Liver (tissue), 3 donors: Measurements from ENCODE around the gene YBEY.

Source experiments
- FOXA1 ChIP-seq: IDR thresholded peaks from 2 replicates; pipeline ENCODE4 v1.6.1; 2016; ENCODE audit warnings: antibody characterized with exemption
- JUND ChIP-seq, 2 donors: IDR thresholded peaks; 2 replicates each; pipeline ENCODE4 v1.6.1; 2016; ENCODE audit warnings: antibody characterized with exemption in 2 of 2
- TF ChIP-seq, protein P1 (sequence below): fragments of 150-350 bp; IDR thresholded peaks from 2 replicates; pipeline ENCODE4 v1.5.1; 2017; ENCODE audit warnings: improper control_type of control experiment, low read depth, low read length; ENCODE audit not compliant: missing input control
- donor health status: healthy.
- donor health status: healthy.

DNA sequence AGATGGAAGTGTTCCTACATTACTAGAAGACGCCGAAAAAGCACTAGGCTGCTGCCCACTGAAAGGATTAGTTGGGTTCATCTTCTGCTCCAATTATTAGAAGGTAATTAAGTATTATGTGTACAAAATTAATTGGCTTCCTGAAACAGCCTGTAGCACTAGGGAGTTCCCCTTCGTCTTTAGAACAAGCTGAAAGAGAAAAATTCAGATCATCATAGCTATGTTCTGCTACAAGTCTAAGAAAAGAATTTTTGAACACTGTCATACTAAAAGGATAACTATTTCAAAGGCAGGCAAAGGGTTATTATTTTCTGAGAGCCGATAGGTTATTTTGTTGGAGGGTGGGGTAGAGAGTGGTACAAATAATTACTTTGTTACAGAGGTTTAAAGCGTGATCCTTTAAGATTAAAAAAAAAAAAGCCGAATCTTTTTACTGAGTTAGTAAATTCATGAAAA lies 908 bp upstream of the YBEY start, which contains the start of gene MCM3AP:
- TF ChIP-seq, protein P1, sequence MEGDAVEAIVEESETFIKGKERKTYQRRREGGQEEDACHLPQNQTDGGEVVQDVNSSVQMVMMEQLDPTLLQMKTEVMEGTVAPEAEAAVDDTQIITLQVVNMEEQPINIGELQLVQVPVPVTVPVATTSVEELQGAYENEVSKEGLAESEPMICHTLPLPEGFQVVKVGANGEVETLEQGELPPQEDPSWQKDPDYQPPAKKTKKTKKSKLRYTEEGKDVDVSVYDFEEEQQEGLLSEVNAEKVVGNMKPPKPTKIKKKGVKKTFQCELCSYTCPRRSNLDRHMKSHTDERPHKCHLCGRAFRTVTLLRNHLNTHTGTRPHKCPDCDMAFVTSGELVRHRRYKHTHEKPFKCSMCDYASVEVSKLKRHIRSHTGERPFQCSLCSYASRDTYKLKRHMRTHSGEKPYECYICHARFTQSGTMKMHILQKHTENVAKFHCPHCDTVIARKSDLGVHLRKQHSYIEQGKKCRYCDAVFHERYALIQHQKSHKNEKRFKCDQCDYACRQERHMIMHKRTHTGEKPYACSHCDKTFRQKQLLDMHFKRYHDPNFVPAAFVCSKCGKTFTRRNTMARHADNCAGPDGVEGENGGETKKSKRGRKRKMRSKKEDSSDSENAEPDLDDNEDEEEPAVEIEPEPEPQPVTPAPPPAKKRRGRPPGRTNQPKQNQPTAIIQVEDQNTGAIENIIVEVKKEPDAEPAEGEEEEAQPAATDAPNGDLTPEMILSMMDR, result no peak
- TF ChIP-seq JUND (IDR thresholded peaks at IDR 0.05), result no peak
- no peak for TF ChIP-seq FOXA1
